HepG2 (cell line): ENCODE results near the gene SH3YL1. TPM values are rescaled to one million over a fixed set of nuclear protein-coding genes. Genes with fewer than 3 reads are reported as not detected.

Source experiments
- ATAC-seq: fragments of 200-7000 bp; cut with Tn5 transposase; 3 replicates; pipeline ENCODE4 v1.9.1; 2020; ENCODE audit warnings: mild to moderate bottlenecking, moderate library complexity
- BruUV-seq: library from RNA; stranded (reverse); fragments of 400-500 nt; replicated peaks from 2 replicates; lab custom pipeline; 2021; lab: Mats Ljungman, UMichigan
- CTCF ChIA-PET: fragments of 300-600 bp; formaldehyde crosslinking; extraction: SDS; loops from one replicate; lab custom pipeline; 2021; ENCODE audit warnings: low total read pairs, inconsistent platforms, low intra/inter-chr PET ratio; lab: Yijun Ruan, JAX
- POLR2A ChIA-PET: fragments of 350-600 bp; sonication (Branson Sonifier 250); formaldehyde crosslinking; loops from one replicate; lab custom pipeline; 2020; ENCODE audit warnings: antibody characterized with exemption, inconsistent platforms; lab: Yijun Ruan, JAX
- DNase-seq: peaks from one replicate; pipeline ENCODE4 v3.0.0-alpha.2; 2015; ENCODE audit warnings: low spot score
- FAIRE-seq: peaks from 3 replicates; lab custom pipeline; 2011; peaks lifted over from hg19 to GRCh38; lab: Jason Lieb, UNC
- H2AFZ ChIP-seq: one replicate; pipeline ENCODE4 v1.6.1; 2011; ENCODE audit warnings: low read length, inconsistent platforms
- H3K27ac ChIP-seq: fragments of 300-600 bp; 3 replicates; pipeline ENCODE4 v1.8.0; 2011; ENCODE audit warnings: mixed run types, mild to moderate bottlenecking, mixed read lengths, low read length, inconsistent platforms; ENCODE audit not compliant: insufficient read depth; ENCODE audit errors: extremely low read length
- H3K27me3 ChIP-seq, 2 experiments: fragments of 200-600 bp in 1 of 2; 2 replicates in 1 of 2; 3 replicates in 1 of 2; pipeline versions ENCODE4 v1.6.0 to v1.8.0; 2011; ENCODE audit warnings: low read length in 2 of 2, mild to moderate bottlenecking in 2 of 2, moderate library complexity in 2 of 2, inconsistent platforms in 1 of 2; ENCODE audit not compliant: insufficient read depth in 2 of 2, control insufficient read depth in 1 of 2
- H3K36me3 ChIP-seq, 2 experiments: fragments of 200-600 bp in 1 of 2; replicated peaks in 1 of 2; 2 replicates in 1 of 2; 3 replicates in 1 of 2; pipeline versions ENCODE4 v1.5.1 to v1.8.0; 2011; ENCODE audit warnings: low read length in 2 of 2, inconsistent platforms in 1 of 2; ENCODE audit not compliant: insufficient read depth in 2 of 2, control insufficient read depth in 1 of 2
- H3K4me1 ChIP-seq: 2 replicates; pipeline ENCODE4 v1.5.1; 2012; ENCODE audit warnings: low read length, inconsistent platforms; ENCODE audit not compliant: insufficient read depth
- H3K4me2 ChIP-seq: 2 replicates; pipeline ENCODE4 v1.6.0; 2011; ENCODE audit warnings: low read depth, low read length, inconsistent platforms
- H3K4me3 ChIP-seq, 3 experiments: fragments of 200-600 bp in 1 of 3; sonication (generic), shearing (Covaris generic) in 1 of 3; replicated peaks in 1 of 3; 2 replicates each; pipeline ENCODE4 v1.5.1; 2011 to 2016; ENCODE audit warnings: low read length in 3 of 3, inconsistent platforms in 2 of 3, low read depth in 2 of 3, mild to moderate bottlenecking in 2 of 3, control low read depth in 1 of 3, mixed read lengths in 1 of 3; ENCODE audit not compliant: insufficient read depth in 1 of 3
- H3K79me2 ChIP-seq: one replicate; pipeline ENCODE4 v1.6.1; 2011; ENCODE audit warnings: low read length, inconsistent platforms; ENCODE audit not compliant: insufficient read depth
- H3K9ac ChIP-seq: 2 replicates; pipeline ENCODE4 v1.6.0; 2011; ENCODE audit warnings: mild to moderate bottlenecking, low read depth, low read length, inconsistent platforms; ENCODE audit not compliant: insufficient read depth
- H3K9me3 ChIP-seq: 2 replicates; pipeline ENCODE4 v1.5.1; 2012; ENCODE audit warnings: mild to moderate bottlenecking, low read length
- H4K20me1 ChIP-seq: 2 replicates; pipeline ENCODE4 v1.6.0; 2011; ENCODE audit warnings: inconsistent platforms, mild to moderate bottlenecking, low read length, moderate library complexity; ENCODE audit not compliant: insufficient read depth
- HCFC1 ChIP-seq: fragments of 150-350 bp; IDR thresholded peaks from 2 replicates; pipeline ENCODE4 v1.6.1; 2014; ENCODE audit warnings: low read depth, low read length
- HMGXB4 ChIP-seq, 2 experiments: sonication (generic) in 1 of 2; formaldehyde crosslinking in 1 of 2; IDR thresholded peaks; 2 replicates each; pipeline versions ENCODE4 v1.4.0 to v1.6.1; 2018 to 2020; ENCODE audit warnings: missing genetic modification reagents in 2 of 2, borderline replicate concordance in 1 of 2, low read depth in 1 of 2, mild to moderate bottlenecking in 1 of 2, missing biosample characterization in 1 of 2
- HOXA3 ChIP-seq: sonication (generic); formaldehyde crosslinking; IDR thresholded peaks from 2 replicates; pipeline ENCODE4 v1.5.0; 2020; ENCODE audit warnings: missing genetic modification reagents
- KDM3A ChIP-seq: IDR thresholded peaks from 2 replicates; pipeline ENCODE4 v1.6.1; 2018; ENCODE audit warnings: low read depth, missing compliant biosample characterization
- KIAA2018 ChIP-seq: sonication (generic); formaldehyde crosslinking; IDR thresholded peaks from 2 replicates; pipeline ENCODE4 v1.5.0; 2020; ENCODE audit warnings: mild to moderate bottlenecking, missing genetic modification reagents, borderline replicate concordance
- PCBP2 ChIP-seq: fragments of 200-400 bp; formaldehyde crosslinking; optimal IDR thresholded peaks from 2 replicates; pipeline ENCODE3; 2018; ENCODE audit warnings: low read length, low read depth; ENCODE audit not compliant: poor library complexity, severe bottlenecking
- RFX5 ChIP-seq: IDR thresholded peaks from 2 replicates; pipeline ENCODE4 v1.6.1; 2011; ENCODE audit warnings: low read depth, low read length, improper control_type of control experiment
- ZFP37 ChIP-seq: sonication (generic); formaldehyde crosslinking; IDR thresholded peaks from 2 replicates; pipeline ENCODE4 v1.4.0; 2020; ENCODE audit warnings: missing genetic modification reagents, borderline replicate concordance
- ZNF432 ChIP-seq: sonication (generic); formaldehyde crosslinking; IDR thresholded peaks from 2 replicates; pipeline ENCODE4 v1.5.0; 2020; ENCODE audit warnings: missing genetic modification reagents, mild to moderate bottlenecking, borderline replicate concordance
- ZNF629 ChIP-seq: sonication (generic); formaldehyde crosslinking; conservative IDR thresholded peaks from 2 replicates; pipeline ENCODE4 v1.5.0; 2020; ENCODE audit warnings: missing genetic modification reagents
- WGBS: methylation state at CpG from one replicate; pipeline ENCODE4 v1.1.6; 2017; ENCODE audit warnings: low lambda C conversion rate; 5-methylcytosine and 5-hydroxymethylcytosine counted together
- in situ Hi-C: cut with HindIII; loops from 2 replicates; pipeline ENCODE4 v1.10.0; 2017; ENCODE audit warnings: low pct_unique_long_range_greater_than_20kb; ENCODE audit not compliant: extremely low pct_ligation_motif_present
- intact Hi-C: fragments of 100-400 bp; cut with micrococcal nuclease; formaldehyde crosslinking; loops from one replicate; pipeline ENCODE4 v1.10.0; 2022; ENCODE audit not compliant: unreplicated experiment
- polyA plus RNA-seq, 8 experiments: library from polyadenylated mRNA; depleted of rRNA in 3 of 8; stranded (reverse) in 7 of 8; unstranded in 1 of 8; fragments of >200 nt; fragmentation: Illumina TruSeq in 4 of 8; extraction: Trizol in 4 of 8; gene quantifications; 2 replicates each; pipeline versions ENCODE4 v1.2.1 to v1.2.3, GENCODE V29; 2011 to 2016; ENCODE audit warnings: low read depth in 4 of 8, missing spikeins in 1 of 8, mixed read lengths in 1 of 8; ENCODE audit not compliant: insufficient read depth in 1 of 8
- total RNA-seq, 5 experiments: library from RNA; depleted of rRNA; stranded (reverse); fragments of >200 nt; fragmentation: Illumina TruSeq; extraction: Trizol; gene quantifications; 2 replicates each; pipeline ENCODE4 v1.2.3, GENCODE V29; 2016; ENCODE audit warnings: low read depth in 1 of 5

SH3YL1 gene
- total and polyA plus RNA-seq, 2 of the 13 experiments (the other 11 are each of a cell fraction or from before 2014, with no cell fraction given), result 13.0 to 48.2 TPM

- POLR2A ChIA-PET, result interaction anchor here (1.5 to 2.1 kb wide), 2 partner anchors 113 to 117 kb away, joined by 4 to 18 read pairs; no protein-coding TSS in a partner anchor
- CTCF ChIA-PET, result interaction anchor here (0.9 to 3.9 kb wide), 9 partner anchors 15 to 347 kb away, joined by 3 to 96 read pairs (median 5); no protein-coding TSS in a partner anchor
- peak; percentile 60 for ATAC-seq
- Histone ChIP-seq H3K4me2 (peak overlapping the region; percentile 94), H3K79me2 (no peaks in the 10 kb centered on the region), H3K27ac (no peak overlapping the region), H4K20me1 (no peaks in the 10 kb centered on the region), H2AFZ (peak overlapping the region; percentile 75), H3K9ac (peak overlapping the region; percentile 49; the same call in 1 of the 2 replicates), H3K36me3 (no peaks in the 10 kb centered on the region), H3K27me3 (peaks cover 3 to 19% of the 10 kb centered on the region in 2 experiments), H3K4me1 (peaks cover 10% of the 10 kb centered on the region), H3K4me3 (peak overlapping the region; percentile 55 to 82 (median 65)), H3K9me3 (no peaks in the 10 kb centered on the region)
- no peak for DNase-seq
- in situ Hi-C loops, result loop anchor here (5.0 kb wide), 2 partner anchors 42 to 348 kb away; no protein-coding TSS in a partner anchor
- WGBS, result 2% methylated on average over 37 of the region's 60 CpGs
- no TSS peak for BruUV-seq
- intact Hi-C loops, result loop anchor here (1.0 to 2.0 kb wide), 4 partner anchors 43 to 347 kb away; no protein-coding TSS in a partner anchor
- FAIRE-seq, result no peak
- TF ChIP-seq KIAA2018 (CRISPR knock-in tag) (no peak), ZNF629 (CRISPR knock-in tag) (no peak), KDM3A (CRISPR knock-in tag) (no peak), ZFP37 (CRISPR knock-in tag) (no peak), PCBP2 (no peak), ZNF432 (CRISPR knock-in tag) (no peak), HOXA3 (CRISPR knock-in tag) (0 out of 2 replicates have a peak, but pooled peaks have one; percentile 7), HMGXB4 (CRISPR knock-in tag; IDR thresholded peaks at IDR 0.05; ENCODE audit: borderline replicate concordance in 1 of 2, low read depth in 1 of 2) (peak in 1 of 2 experiments; percentile 25; a peak in 1 of 4 replicates), HCFC1 (no peak), RFX5 (no peak)
Observed at GRCh38 chr2:289362-290089, 25.7 kb upstream of the SH3YL1 start.
